Stomach (tissue), 9 donors: ENCODE measurements around the gene WDR7. TPM values are rescaled to one million over a fixed set of nuclear protein-coding genes. Genes with fewer than 3 reads are reported as not detected.

ENCODE experiments used
- DNase-seq, 2 donors: peaks; one replicate each; pipeline versions ENCODE4 v3.0.0 to v3.0.0-alpha.2; 2013 to 2019
- H3K27ac ChIP-seq, 5 donors: fragments of 200-600 bp in 4 of 5; sonication (generic) in 4 of 5; one replicate each; pipeline ENCODE4 v1.5.1; 2013 to 2019; ENCODE audit warnings: mild to moderate bottlenecking in 1 of 5, moderate library complexity in 1 of 5
- H3K27me3 ChIP-seq, 3 donors: fragments of 200-600 bp; sonication (generic); one replicate each; pipeline ENCODE4 v1.5.1; 2017 to 2019; ENCODE audit warnings: mixed run types in 1 of 3
- H3K36me3 ChIP-seq, 4 donors: fragments of 200-600 bp; sonication (generic); 1 replicate in 3 of 4; 2 replicates in 1 of 4; pipeline ENCODE4 v1.5.1; 2016 to 2019
- H3K4me1 ChIP-seq, 4 donors: fragments of 200-600 bp; sonication (generic); one replicate each; pipeline ENCODE4 v1.5.1; 2016 to 2019
- H3K4me3 ChIP-seq, 4 donors: fragments of 200-600 bp; sonication (generic) in 3 of 4; one replicate each; pipeline ENCODE4 v1.5.1; 2016 to 2019; ENCODE audit warnings: mild to moderate bottlenecking in 1 of 4
- H3K9me3 ChIP-seq, 4 donors: fragments of 200-600 bp; sonication (generic); one replicate each; pipeline ENCODE4 v1.5.1; 2016 to 2019
- CTCF ChIP-seq, 7 experiments: fragments of 450-650 bp in 4 of 7; fragments of 200-600 bp in 3 of 7; sonication (generic) in 3 of 7; IDR thresholded peaks; one replicate each; pipeline ENCODE4 v1.5.1; 2016 to 2019; ENCODE audit warnings: antibody characterized with exemption in 7 of 7, control low read depth in 2 of 7, mild to moderate bottlenecking in 1 of 7
- EP300 ChIP-seq: sonication (generic); formaldehyde crosslinking; IDR thresholded peaks from one replicate; pipeline ENCODE4 v1.6.1; 2017; ENCODE audit warnings: antibody characterized with exemption
- POLR2A ChIP-seq, 4 donors: fragments of 450-650 bp; IDR thresholded peaks; one replicate each; pipeline ENCODE4 v1.6.1; 2016; ENCODE audit warnings: antibody characterized with exemption in 4 of 4, control low read depth in 2 of 4, mild to moderate bottlenecking in 1 of 4, moderate library complexity in 1 of 4
- POLR2AphosphoS5 ChIP-seq, 3 donors: sonication (generic); formaldehyde crosslinking; IDR thresholded peaks; one replicate each; pipeline ENCODE4 v1.6.1; 2016; ENCODE audit warnings: antibody characterized with exemption in 3 of 3
- WGBS, 5 donors: extraction: QIAGEN DNeasy Blood & Tissue Kit in 3 of 5; methylation state at CpG; one replicate each; pipeline versions ENCODE4 v1.1.5 to v1.1.7; 2013 to 2018; 5-methylcytosine and 5-hydroxymethylcytosine counted together
- intact Hi-C: fragments of 100-400 bp; cut with DNase I; formaldehyde crosslinking; loops from one replicate; pipeline ENCODE4 v1.15.1; 2023; ENCODE audit warnings: low total_unique reads
- polyA plus RNA-seq, 3 donors: library from polyadenylated mRNA; stranded (reverse); fragments of 200-250 nt; gene quantifications; one replicate each; pipeline ENCODE4 v1.2.3, GENCODE V29; 2013
- total RNA-seq, 5 donors: library from RNA; depleted of rRNA; stranded (reverse); fragments of >200 nt; gene quantifications; one replicate each; pipeline versions ENCODE4 v1.1.0 to v1.2.3, GENCODE V29; 2014 to 2016
- donor health status: healthy with polysubstance abuse.
- donor health status: Bipolar disorder and iron deficiency.
- donor health status: healthy.

The WDR7 gene
- total and polyA plus RNA-seq, 8 donors = 1.7 to 250 (median 47.2) TPM

GRCh38 chr18:56897122-56897521 is 246.0 kb downstream of the WDR7 start:
- 45 to 84% (median 48%) methylated on average over 2 of the region's 2 CpGs for WGBS, 5 donors
- no peak overlapping the region for H3K4me3 ChIP-seq
- DNase-seq = no peak
- no peaks in the 10 kb centered on the region for H3K9me3 ChIP-seq
- no peaks in the 10 kb centered on the region for H3K36me3 ChIP-seq
- intact Hi-C loops = no loop called here
- TF ChIP-seq EP300 = no peak
- no peak for TF ChIP-seq POLR2A (IDR thresholded peaks at IDR 0.05)
- TF ChIP-seq CTCF (IDR thresholded peaks at IDR 0.05) = no peak
- no peak for TF ChIP-seq POLR2AphosphoS5 (IDR thresholded peaks at IDR 0.05)
- H3K27me3 ChIP-seq = no peaks in the 10 kb centered on the region
- H3K27ac ChIP-seq = no peak overlapping the region
- H3K4me1 ChIP-seq = peaks cover 0 to 6% (median 0%) of the 10 kb centered on the region in 4 donors

- H3K4me3 ChIP-seq = no peak overlapping the region
- TF ChIP-seq POLR2A (IDR thresholded peaks at IDR 0.05) (no peak), CTCF (IDR thresholded peaks at IDR 0.05) (no peak), POLR2AphosphoS5 (IDR thresholded peaks at IDR 0.05) (no peak), EP300 (no peak)
- no peaks in the 10 kb centered on the region for H3K9me3 ChIP-seq
- no peak overlapping the region for H3K27ac ChIP-seq
- DNase-seq = no peak
- WGBS, 5 donors = 91 to 100% (median 97%) methylated on average over 1 of the region's 1 CpG
- no peaks in the 10 kb centered on the region for H3K36me3 ChIP-seq
- H3K27me3 ChIP-seq = no peaks in the 10 kb centered on the region
- intact Hi-C loops = no loop called here
- H3K4me1 ChIP-seq = peaks cover 0 to 6% (median 0%) of the 10 kb centered on the region in 4 donors
These were observed 248.5 kb downstream of the WDR7 start for GRCh38 chr18:56899660-56900059.

- Histone ChIP-seq H3K9me3 (no peaks in the 10 kb centered on the region), H3K27ac (no peak overlapping the region), H3K4me1 (peaks cover 0 to 6% (median 0%) of the 10 kb centered on the region in 4 donors), H3K36me3 (no peaks in the 10 kb centered on the region), H3K4me3 (no peak overlapping the region), H3K27me3 (no peaks in the 10 kb centered on the region)
- intact Hi-C loops = no loop called here
- no peak for TF ChIP-seq CTCF (IDR thresholded peaks at IDR 0.05)
- no peak for TF ChIP-seq EP300
- TF ChIP-seq POLR2AphosphoS5 (IDR thresholded peaks at IDR 0.05) = no peak
- TF ChIP-seq POLR2A (IDR thresholded peaks at IDR 0.05) = no peak
- 73 to 80% (median 76%) methylated on average over 7 of the region's 7 CpGs for WGBS, 5 donors
- DNase-seq = peak in 1 of 2 donors; percentile 36
These were observed 249.3 kb downstream of the WDR7 start for GRCh38 chr18:56900195-56901094.

GRCh38 chr18:56901919-56902318 is 250.8 kb downstream of the WDR7 start:
- Histone ChIP-seq H3K9me3 (no peaks in the 10 kb centered on the region), H3K4me3 (no peak overlapping the region), H3K4me1 (peaks cover 0 to 6% (median 0%) of the 10 kb centered on the region in 4 donors), H3K36me3 (no peaks in the 10 kb centered on the region), H3K27me3 (no peaks in the 10 kb centered on the region), H3K27ac (no peak overlapping the region)
- 80 to 100% (median 96%) methylated on average over 2 of the region's 2 CpGs for WGBS, 5 donors
- TF ChIP-seq CTCF (IDR thresholded peaks at IDR 0.05) = no peak
- TF ChIP-seq POLR2A (IDR thresholded peaks at IDR 0.05) = no peak
- TF ChIP-seq POLR2AphosphoS5 (IDR thresholded peaks at IDR 0.05) = no peak
- no peak for TF ChIP-seq EP300
- no peak for DNase-seq
- intact Hi-C loops = no loop called here
